Coronary artery (tissue), 2 donors: Measurements from ENCODE around the gene ADCY2.

Source experiments
- DNase-seq: peaks from one replicate; pipeline ENCODE4 v3.0.0-alpha.2; 2017; ENCODE audit warnings: low spot score
- H3K27ac ChIP-seq, 2 donors: fragments of 200-600 bp; sonication (generic); one replicate each; pipeline ENCODE4 v1.5.1; 2016 to 2019
- H3K4me3 ChIP-seq: fragments of 200-600 bp; sonication (generic); 2 replicates; pipeline ENCODE4 v1.5.1; 2016; ENCODE audit warnings: mild to moderate bottlenecking, moderate library complexity
- TF ChIP-seq, protein P1 (sequence below): fragments of 200-600 bp; sonication (generic); IDR thresholded peaks from one replicate; pipeline ENCODE4 v1.5.1; 2019; ENCODE audit warnings: antibody characterized with exemption

The ADCY2 gene

DNA sequence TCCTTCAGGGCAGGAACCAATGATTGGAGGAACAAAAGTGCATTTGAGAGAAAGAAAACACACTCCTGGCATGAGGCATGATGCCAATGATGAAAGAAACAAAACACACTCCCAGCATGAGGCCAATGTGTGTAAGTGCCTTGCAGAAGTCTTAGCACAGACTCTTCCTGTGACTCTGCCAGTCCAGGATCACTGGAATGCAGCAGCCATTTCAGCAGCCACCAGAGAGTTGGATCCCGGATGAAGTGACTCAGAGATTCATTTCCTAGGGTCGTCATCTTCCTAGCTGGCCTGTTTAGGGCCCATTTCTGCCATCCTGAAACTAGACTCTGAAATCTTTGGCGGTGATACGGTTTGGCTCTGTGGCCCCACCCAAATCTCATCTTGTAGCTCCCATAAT is 242.5 kb downstream of the ADCY2 start:
- Histone ChIP-seq H3K27ac (no peak overlapping the region), H3K4me3 (no peak overlapping the region)
- TF ChIP-seq, protein P1, sequence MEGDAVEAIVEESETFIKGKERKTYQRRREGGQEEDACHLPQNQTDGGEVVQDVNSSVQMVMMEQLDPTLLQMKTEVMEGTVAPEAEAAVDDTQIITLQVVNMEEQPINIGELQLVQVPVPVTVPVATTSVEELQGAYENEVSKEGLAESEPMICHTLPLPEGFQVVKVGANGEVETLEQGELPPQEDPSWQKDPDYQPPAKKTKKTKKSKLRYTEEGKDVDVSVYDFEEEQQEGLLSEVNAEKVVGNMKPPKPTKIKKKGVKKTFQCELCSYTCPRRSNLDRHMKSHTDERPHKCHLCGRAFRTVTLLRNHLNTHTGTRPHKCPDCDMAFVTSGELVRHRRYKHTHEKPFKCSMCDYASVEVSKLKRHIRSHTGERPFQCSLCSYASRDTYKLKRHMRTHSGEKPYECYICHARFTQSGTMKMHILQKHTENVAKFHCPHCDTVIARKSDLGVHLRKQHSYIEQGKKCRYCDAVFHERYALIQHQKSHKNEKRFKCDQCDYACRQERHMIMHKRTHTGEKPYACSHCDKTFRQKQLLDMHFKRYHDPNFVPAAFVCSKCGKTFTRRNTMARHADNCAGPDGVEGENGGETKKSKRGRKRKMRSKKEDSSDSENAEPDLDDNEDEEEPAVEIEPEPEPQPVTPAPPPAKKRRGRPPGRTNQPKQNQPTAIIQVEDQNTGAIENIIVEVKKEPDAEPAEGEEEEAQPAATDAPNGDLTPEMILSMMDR, result no peak
- DNase-seq, result no peak

DNA sequence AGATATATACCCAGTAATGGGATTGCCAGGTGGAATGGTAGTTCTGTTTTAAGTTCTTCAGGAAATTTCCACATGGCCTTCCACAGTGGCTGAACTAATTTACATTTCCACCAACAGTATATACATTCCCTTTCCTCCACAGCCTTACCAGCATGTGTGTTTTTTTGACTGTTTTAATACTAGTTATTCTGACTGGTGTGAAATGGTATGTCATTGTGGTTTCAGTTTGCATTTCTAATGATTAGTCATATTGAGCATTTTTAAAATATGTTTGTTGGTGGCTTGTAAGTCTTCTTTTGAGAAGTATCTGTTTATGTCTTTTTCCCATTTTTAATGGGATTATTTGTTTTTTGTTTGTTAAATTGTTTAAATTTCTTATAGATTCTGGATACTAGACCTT is 246.1 kb downstream of the ADCY2 start:
- Histone ChIP-seq H3K27ac (no peak overlapping the region), H3K4me3 (no peak overlapping the region)
- TF ChIP-seq, protein P1, result no peak
- no peak for DNase-seq

DNA sequence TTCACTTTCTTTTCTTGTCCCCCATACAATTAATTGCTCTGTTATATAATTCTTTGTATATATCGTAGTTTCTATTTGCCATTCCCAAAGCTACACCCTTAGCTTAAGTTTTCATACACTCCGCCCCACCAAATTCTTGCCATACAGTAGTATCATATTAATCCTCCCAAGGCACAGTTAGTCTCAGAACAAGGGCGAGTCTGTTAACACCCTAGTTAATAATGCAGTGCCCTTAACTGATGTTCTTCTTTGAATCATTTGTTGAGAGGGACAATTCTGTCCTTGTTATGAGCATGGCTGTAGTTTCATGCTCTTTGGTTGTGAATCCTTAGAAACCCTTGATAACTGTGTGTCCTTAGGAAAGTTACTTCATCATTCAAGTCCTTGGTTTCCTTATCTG is 248.8 kb downstream of the ADCY2 start:
- Histone ChIP-seq H3K4me3 (no peak overlapping the region), H3K27ac (no peak overlapping the region)
- TF ChIP-seq, protein P1, result no peak
- DNase-seq, result no peak

DNA sequence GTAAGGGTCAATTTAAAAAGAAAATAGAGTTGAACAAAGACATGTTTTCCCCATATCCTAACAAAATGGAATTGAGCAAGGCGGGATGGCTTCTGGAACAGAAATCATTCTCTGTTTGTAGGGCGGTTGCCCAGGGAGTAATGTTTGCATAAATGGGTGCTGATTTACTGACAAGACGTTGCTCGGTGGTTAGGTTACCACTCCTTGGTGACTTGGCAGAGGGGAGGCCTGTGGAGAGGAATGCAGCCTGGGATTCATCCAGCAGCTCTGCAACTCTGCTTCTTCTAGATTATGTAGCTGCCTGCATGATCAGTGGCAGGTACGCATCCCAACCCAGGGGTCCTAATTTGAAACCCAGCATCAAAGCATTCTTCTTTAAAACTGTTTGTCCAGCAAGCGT is 254.8 kb downstream of the ADCY2 start:
- TF ChIP-seq, protein P1, result no peak
- no peak overlapping the region for H3K4me3 ChIP-seq
- DNase-seq, result no peak
- no peak overlapping the region for H3K27ac ChIP-seq

DNA sequence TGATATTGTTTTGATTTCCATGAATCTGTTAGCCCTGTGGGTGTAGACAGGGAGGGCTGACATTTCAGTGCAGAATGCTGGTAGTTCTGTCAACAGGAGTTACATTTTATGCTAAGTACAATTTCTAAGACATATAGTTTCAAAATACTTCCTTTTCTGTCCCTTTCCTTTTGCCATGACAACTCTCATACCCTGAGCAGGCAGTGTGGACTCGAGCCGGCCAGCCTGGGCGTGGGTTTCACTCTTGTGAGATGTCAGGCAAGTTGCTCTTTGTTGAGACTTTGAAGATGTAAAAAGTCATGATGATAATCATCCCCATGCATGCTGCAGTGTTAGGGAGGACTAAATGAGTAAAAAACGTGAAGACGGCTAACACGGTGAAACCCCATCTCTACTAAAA is 257.1 kb downstream of the ADCY2 start:
- TF ChIP-seq, protein P1, result no peak
- no peak overlapping the region for H3K27ac ChIP-seq
- no peak for DNase-seq
- no peak overlapping the region for H3K4me3 ChIP-seq

DNA sequence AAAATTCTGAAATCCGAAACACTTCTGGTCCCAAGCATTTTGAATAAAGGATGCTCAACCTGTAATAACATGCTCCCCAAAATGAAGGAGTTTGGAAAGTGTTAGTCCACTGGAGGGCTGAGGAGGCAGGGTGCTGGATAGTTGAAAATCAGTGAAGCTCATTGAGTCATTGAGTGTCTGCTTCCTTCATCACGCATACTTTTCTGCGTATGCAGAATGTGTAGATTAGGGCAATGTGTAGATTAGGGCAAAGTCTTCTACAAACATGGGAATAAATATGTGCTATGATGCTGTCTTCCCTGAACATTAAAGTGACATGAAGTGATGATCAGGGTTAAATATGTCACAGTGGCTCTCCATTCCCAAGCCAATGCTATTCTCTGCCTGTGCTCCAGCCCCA is 261.2 kb downstream of the ADCY2 start:
- H3K27ac ChIP-seq, result no peak overlapping the region
- no peak for DNase-seq
- H3K4me3 ChIP-seq, result no peak overlapping the region
- TF ChIP-seq, protein P1, result no peak

DNA sequence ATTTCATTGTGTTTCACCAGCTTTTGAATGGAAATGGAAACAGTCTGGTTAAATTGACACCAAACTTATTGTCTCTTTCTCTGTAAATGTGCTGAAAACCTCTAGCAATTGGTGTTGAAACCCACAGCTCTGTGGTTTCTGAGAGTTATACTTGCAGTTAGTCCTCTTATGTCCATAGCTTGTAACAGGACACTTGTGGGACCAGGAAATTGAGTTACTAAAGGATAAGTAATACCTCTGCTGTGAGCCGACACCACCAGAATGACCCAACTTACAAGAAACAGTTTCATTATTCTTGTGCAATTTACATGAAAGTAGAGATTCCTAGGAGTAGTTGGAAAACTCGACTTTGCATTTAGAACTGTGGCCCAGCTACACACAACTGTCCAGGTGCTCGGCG is 263.5 kb downstream of the ADCY2 start:
- TF ChIP-seq, protein P1, result no peak
- no peak overlapping the region for H3K27ac ChIP-seq
- H3K4me3 ChIP-seq, result no peak overlapping the region
- DNase-seq, result no peak
